HUES48 (cell line): ENCODE measurements around the gene NDUFS2.

ENCODE experiments used
- H3K27ac ChIP-seq: one replicate; pipeline ENCODE4 v1.7.0; 2013; ENCODE audit warnings: low read depth, low read length, inconsistent platforms
- H3K27me3 ChIP-seq: 2 replicates; pipeline ENCODE4 v1.6.1; 2013; ENCODE audit warnings: mild to moderate bottlenecking, low read length; ENCODE audit not compliant: control insufficient read depth, insufficient read depth
- H3K36me3 ChIP-seq: 2 replicates; pipeline ENCODE4 v1.6.1; 2013; ENCODE audit warnings: low read length; ENCODE audit not compliant: control insufficient read depth, insufficient read depth
- H3K4me1 ChIP-seq: 2 replicates; pipeline ENCODE4 v1.6.1; 2013; ENCODE audit warnings: mild to moderate bottlenecking, low read length; ENCODE audit not compliant: control insufficient read depth, insufficient read depth
- H3K4me3 ChIP-seq: 2 replicates; pipeline ENCODE4 v1.5.1; 2013; ENCODE audit warnings: mild to moderate bottlenecking, low read depth, low read length
- H3K9ac ChIP-seq: 2 replicates; pipeline ENCODE4 v1.6.1; 2013; ENCODE audit warnings: mild to moderate bottlenecking, low read depth, low read length, moderate library complexity
- H3K9me3 ChIP-seq: 2 replicates; pipeline ENCODE4 v1.6.1; 2013; ENCODE audit warnings: low read length; ENCODE audit not compliant: control insufficient read depth, insufficient read depth

Gene NDUFS2

DNA sequence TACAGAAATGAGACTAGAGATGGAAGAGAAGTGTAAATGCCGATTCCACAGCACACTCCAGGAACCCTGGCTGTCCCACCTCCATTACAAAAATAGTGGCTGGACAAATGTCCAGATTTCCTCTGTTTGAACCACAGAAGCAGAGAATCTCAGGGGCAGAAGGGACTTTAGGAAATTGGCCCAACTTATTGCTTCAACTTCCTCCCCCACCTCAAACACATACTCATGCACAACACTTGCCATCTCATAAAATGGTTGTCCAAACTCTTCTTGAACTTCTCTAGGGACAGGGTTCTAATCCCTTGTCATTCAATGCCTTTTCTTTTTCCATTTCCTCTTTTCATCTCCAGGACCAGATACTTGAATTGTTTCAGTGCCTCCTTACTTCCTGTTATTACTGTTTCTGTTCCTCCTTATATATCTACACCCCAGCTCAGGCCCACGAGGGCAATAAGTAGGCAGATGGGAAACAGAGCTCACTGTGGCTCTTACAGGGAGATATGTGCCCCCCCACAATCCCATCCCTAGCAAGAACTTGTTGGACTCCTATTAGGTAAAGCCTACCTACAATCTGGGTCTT is 16.3 kb upstream of the NDUFS2 start:
- Histone ChIP-seq H3K9ac (no peak overlapping the region), H3K27ac (no peak overlapping the region), H3K9me3 (no peaks in the 10 kb centered on the region), H3K27me3 (no peaks in the 10 kb centered on the region), H3K4me1 (no peaks in the 10 kb centered on the region), H3K36me3 (no peaks in the 10 kb centered on the region; the same call in 1 of the 2 replicates), H3K4me3 (no peak overlapping the region)

DNA sequence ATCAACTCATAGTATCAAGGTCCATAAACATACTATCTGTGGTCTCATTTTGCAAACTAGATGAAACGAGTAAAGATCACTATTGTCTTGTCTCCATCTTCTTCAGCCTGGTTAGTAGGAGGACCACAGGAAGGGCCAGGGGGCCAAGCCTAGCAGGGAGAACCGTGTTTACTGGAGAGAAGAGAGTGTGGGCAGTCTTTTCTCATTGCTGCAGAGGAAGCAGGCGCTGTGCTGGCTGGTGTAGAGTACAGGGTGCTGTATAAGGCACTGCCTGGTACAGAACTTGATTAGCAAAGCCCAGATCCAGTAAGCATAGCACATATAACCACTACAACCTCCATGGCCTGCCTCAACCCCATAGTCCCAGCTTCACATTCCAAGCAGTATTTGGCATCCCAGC is 14.9 kb upstream of the NDUFS2 start:
- no peak overlapping the region for H3K27ac ChIP-seq
- H3K9me3 ChIP-seq, result no peaks in the 10 kb centered on the region
- H3K9ac ChIP-seq, result no peak overlapping the region
- no peak overlapping the region for H3K4me3 ChIP-seq
- no peaks in the 10 kb centered on the region for H3K27me3 ChIP-seq
- no peaks in the 10 kb centered on the region for H3K4me1 ChIP-seq
- peaks cover 5% of the 10 kb centered on the region for H3K36me3 ChIP-seq

- no peaks in the 10 kb centered on the region for H3K27me3 ChIP-seq
- H3K36me3 ChIP-seq, result peaks cover 5% of the 10 kb centered on the region
- no peaks in the 10 kb centered on the region for H3K9me3 ChIP-seq
- H3K9ac ChIP-seq, result no peak overlapping the region
- H3K27ac ChIP-seq, result no peak overlapping the region
- no peak overlapping the region for H3K4me3 ChIP-seq
- no peaks in the 10 kb centered on the region for H3K4me1 ChIP-seq
Measured at GRCh38 chr1:161188381-161188780, 13.8 kb upstream of the NDUFS2 start.

DNA sequence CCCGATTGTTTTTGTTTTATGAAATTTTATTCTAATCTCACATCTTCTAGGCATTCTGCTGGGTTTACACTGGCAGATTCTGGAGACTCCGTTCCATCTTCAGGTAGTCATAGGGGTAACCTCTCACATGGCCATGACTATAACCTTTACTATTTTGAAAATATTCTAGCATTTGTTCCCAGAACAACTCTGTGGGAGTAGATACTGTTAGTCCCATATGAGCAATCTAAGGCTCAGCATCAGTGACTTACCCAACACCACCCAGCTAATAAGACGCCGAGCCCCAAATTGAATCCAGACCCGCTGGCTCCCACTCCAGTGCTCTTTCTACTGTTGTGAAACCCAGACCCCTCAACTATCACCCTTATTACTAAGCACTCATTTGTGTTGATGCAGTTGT is 13.1 kb upstream of the NDUFS2 start:
- peaks cover 5% of the 10 kb centered on the region for H3K36me3 ChIP-seq
- no peaks in the 10 kb centered on the region for H3K27me3 ChIP-seq
- H3K4me1 ChIP-seq, result no peaks in the 10 kb centered on the region
- no peak overlapping the region for H3K27ac ChIP-seq
- H3K4me3 ChIP-seq, result no peak overlapping the region
- no peak overlapping the region for H3K9ac ChIP-seq
- H3K9me3 ChIP-seq, result no peaks in the 10 kb centered on the region

GRCh38 chr1:161190962-161191521 is 11.1 kb upstream of the NDUFS2 start:
- no peaks in the 10 kb centered on the region for H3K4me1 ChIP-seq
- peaks cover 5% of the 10 kb centered on the region for H3K36me3 ChIP-seq
- no peak overlapping the region for H3K27ac ChIP-seq
- H3K4me3 ChIP-seq, result no peak overlapping the region
- H3K9ac ChIP-seq, result no peak overlapping the region
- no peaks in the 10 kb centered on the region for H3K9me3 ChIP-seq
- H3K27me3 ChIP-seq, result no peaks in the 10 kb centered on the region

DNA sequence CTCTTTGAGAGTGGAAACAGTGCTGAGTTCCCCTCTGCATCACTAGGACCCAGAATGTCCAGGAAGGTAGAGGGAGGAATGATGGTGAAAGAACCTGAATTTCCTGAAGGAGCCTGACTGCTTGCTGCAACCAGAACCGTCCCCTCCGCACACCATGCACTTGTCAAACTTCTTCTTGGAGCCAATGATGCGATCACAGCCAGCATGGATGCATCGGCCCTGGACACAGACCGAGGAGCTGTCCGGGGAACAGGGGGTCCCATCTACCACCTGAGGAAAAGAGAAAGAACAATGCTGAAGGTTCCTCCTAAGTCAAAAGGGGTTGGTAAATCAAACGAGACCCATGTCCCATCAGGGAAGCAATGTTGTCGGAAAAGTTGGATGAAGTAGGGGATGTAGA is 10.2 kb upstream of the NDUFS2 start:
- Histone ChIP-seq H3K4me1 (no peaks in the 10 kb centered on the region; the same call in 1 of the 2 replicates), H3K27ac (no peak overlapping the region), H3K4me3 (no peak overlapping the region), H3K36me3 (peaks cover 5% of the 10 kb centered on the region), H3K9ac (no peak overlapping the region), H3K27me3 (no peaks in the 10 kb centered on the region), H3K9me3 (no peaks in the 10 kb centered on the region)

DNA sequence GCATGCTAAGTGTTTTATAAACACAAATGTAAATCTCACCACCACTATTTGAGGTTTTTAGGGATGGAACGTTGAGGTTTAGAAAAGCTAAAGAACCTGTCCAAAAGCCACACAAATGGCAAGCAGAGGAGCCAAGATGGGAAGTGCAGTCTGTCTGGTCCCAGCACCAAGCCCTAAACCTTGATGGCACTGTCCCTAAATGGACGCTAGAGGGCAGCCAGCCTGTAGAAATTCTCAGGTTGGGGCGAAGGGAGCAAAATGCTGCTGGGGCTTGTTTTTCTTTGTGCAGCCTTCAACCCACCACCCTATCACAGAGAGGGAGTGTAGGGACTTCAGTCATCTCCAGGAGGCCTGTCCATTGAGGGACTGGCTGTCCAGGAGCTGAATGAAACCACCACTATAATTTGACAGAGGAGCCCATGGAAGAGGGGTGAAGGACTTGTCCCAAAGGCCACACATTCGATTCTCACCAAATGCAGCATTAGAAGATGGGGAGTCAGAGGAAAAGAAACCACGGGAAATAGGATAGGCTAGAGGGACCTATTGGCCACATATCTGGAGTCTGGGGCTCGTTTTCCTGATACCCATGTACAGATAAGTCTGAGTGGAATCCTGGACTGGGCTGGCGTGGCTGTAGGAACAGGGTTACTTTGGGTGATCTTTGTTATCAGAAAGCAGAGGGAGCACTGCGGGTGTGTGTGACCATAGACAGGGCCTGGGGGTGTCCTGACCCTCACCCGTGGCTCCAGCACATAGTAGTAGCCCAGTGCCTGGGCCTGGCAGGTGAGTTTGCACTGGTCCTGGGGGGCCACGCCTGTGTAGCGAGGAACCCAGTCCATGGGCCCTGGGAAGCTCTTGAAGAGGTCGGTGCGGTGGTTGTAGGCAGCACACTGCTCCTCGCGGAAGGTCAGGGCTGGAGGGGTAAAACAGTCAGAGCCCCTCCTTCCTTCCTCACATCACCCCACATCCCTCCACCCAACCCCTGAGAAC is 9.4 kb upstream of the NDUFS2 start:
- no peaks in the 10 kb centered on the region for H3K9me3 ChIP-seq
- no peaks in the 10 kb centered on the region for H3K27me3 ChIP-seq
- H3K4me1 ChIP-seq, result peaks cover 5% of the 10 kb centered on the region
- no peak overlapping the region for H3K27ac ChIP-seq
- H3K4me3 ChIP-seq, result no peak overlapping the region
- peaks cover 5% of the 10 kb centered on the region for H3K36me3 ChIP-seq
- H3K9ac ChIP-seq, result no peak overlapping the region

- Histone ChIP-seq H3K9me3 (no peaks in the 10 kb centered on the region), H3K27ac (no peak overlapping the region), H3K4me3 (no peak overlapping the region), H3K4me1 (peaks cover 13% of the 10 kb centered on the region), H3K9ac (no peak overlapping the region), H3K27me3 (no peaks in the 10 kb centered on the region), H3K36me3 (peaks cover 5% of the 10 kb centered on the region)
Measured at GRCh38 chr1:161193561-161194235, 8.5 kb upstream of the NDUFS2 start.

DNA sequence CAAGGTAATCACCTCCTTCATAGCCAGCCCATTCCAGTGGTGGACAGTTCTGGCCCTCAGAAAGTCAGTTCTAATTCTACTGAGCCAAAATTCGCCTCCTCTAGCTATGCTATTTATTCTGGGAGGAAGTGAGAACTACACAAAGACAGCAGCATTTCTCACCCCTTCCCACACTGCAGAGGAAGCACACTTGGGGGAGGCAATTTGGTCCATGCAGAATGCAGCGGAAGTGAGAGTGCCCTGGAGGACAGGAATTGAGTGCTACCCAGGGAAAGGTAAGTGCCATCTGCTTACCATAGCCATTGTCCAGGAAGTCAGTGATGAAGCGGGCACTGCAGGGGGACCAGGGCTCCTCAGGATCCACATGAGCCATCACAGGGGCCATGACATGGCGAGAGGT is 7.0 kb upstream of the NDUFS2 start:
- Histone ChIP-seq H3K9me3 (no peaks in the 10 kb centered on the region), H3K9ac (no peak overlapping the region), H3K4me1 (peaks cover 28% of the 10 kb centered on the region), H3K4me3 (no peak overlapping the region), H3K36me3 (peaks cover 5% of the 10 kb centered on the region), H3K27ac (no peak overlapping the region), H3K27me3 (no peaks in the 10 kb centered on the region)

DNA sequence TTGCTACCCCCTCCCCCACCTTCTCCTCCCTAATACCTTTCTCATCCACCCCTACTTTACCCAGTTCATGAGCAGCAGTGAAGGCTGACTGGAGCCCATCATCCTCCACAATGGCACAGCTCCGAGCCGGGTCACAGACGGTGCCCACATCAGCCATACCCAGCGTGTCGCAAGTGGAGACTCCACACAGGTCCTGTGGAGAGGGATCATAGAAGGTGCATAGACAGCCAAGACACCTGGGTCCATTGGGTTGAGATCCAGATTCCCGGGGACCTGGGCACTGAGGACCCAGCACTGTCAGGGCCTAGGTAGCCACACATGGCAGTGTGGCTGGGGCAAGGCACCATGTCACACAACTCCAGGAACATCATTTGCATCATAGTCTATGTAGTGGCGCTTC is 6.1 kb upstream of the NDUFS2 start:
- Histone ChIP-seq H3K27me3 (no peaks in the 10 kb centered on the region), H3K36me3 (peaks cover 5% of the 10 kb centered on the region; the same call in 1 of the 2 replicates), H3K9me3 (no peaks in the 10 kb centered on the region), H3K4me1 (peaks cover 37% of the 10 kb centered on the region), H3K9ac (no peak overlapping the region), H3K4me3 (no peak overlapping the region), H3K27ac (no peak overlapping the region)
